Measurements from ENCODE around the gene APOBEC2. TPM values are rescaled to one million over a fixed set of nuclear protein-coding genes. Genes with fewer than 3 reads are reported as not detected.

Gene APOBEC2
- polyA plus RNA-seq, 1 donor (not counting 4 experiments of a cell fraction or from before 2014, with no cell fraction given) = 0.05 TPM

DNA sequence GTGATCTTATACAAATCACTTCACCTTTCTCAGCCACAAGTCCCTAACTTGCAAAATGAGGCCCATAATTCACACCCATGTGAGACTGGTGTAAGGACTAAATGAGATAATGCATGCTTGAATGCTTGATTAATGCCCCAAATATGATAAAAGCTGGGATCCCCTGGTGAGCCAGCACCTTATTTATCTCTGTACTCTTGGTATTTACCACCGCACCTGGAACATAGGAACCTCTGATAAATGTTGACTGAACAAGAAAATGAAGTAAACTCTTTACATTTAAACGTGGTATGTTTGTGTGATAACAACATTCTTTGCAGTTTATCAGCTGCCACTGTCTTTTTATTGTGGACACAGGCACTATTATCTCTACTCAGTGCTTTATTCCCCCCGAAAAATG lies 2.5 kb upstream of the APOBEC2 start:
- Histone ChIP-seq H3K9me3 (ENCODE audit: control insufficient read depth, low read depth, low read length) (no peaks in the 10 kb centered on the region), H3K4me2 (ENCODE audit: control insufficient read depth, extremely low read depth, insufficient read depth, low read depth, low read length) (no peak overlapping the region), H3K36me3 (ENCODE audit: control insufficient read depth in 2 of 2, extremely low read depth in 1 of 2, insufficient read depth in 2 of 2, low read length in 2 of 2) (no peaks in the 10 kb centered on the region), H3K79me2 (ENCODE audit: control insufficient read depth, insufficient read depth, low read length) (no peaks in the 10 kb centered on the region), H3K27me3 (ENCODE audit: control insufficient read depth, extremely low read depth, insufficient read depth, low read length) (no peaks in the 10 kb centered on the region), H2AFZ (ENCODE audit: control insufficient read depth, low read length) (no peak overlapping the region), H3K27ac (ENCODE audit: control insufficient read depth, insufficient read depth, low read length) (no peak overlapping the region), H3K9ac (ENCODE audit: control insufficient read depth, extremely low read depth, insufficient read depth, low read length) (no peak overlapping the region), H3K4me3 (ENCODE audit: control insufficient read depth in 2 of 3, extremely low read depth in 1 of 3, insufficient read depth in 2 of 3, low read depth in 1 of 3, low read length in 3 of 3) (no peak overlapping the region), H3K9me1 (ENCODE audit: control insufficient read depth, extremely low read depth, insufficient read depth, low read length) (no peaks in the 10 kb centered on the region), H4K20me1 (ENCODE audit: control insufficient read depth, extremely low read depth, insufficient read depth, low read length) (no peaks in the 10 kb centered on the region), H3K4me1 (ENCODE audit: control insufficient read depth, extremely low read depth, insufficient read depth, low read length) (peaks cover 14% of the 10 kb centered on the region)
- dilution Hi-C loops (cut with MboI; ENCODE audit: extremely low pct_ligation_motif_present, low sequenced_read_pairs) = no loop called here
- TF ChIP-seq CTCF (optimal IDR thresholded peaks at IDR 0.05 in 1 of 3, IDR thresholded peaks at IDR 0.05 in 1 of 3, conservative IDR thresholded peaks at IDR 0.05 in 1 of 3; ENCODE audit: extremely low read depth in 1 of 3, insufficient read depth in 2 of 3, low read length in 3 of 3) = no peak
- no peak for TF ChIP-seq EZH2 (IDR thresholded peaks at IDR 0.05; ENCODE audit: low read length)
- FAIRE-seq (no peak), DNase-seq (ENCODE audit: low read depth, low spot score) (no peak)

DNA sequence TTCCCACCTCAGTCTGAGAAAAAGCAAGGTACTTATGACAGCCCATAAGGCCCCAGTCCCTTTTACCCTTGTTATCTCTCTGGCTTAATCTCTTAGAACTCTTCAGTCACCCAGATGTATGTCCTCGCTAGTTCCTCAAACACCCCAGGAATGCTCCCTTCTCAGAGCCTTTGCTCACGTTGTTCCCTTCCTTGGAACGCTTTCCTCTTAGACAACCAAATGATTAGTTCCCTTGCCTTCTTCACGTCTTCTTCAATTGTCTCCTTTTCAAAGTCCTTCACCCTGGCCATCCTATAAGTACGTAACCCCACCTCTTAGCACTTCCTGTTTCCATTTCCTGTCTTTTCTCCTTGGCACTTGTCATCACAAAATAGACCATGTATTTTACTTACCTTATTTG lies 1.1 kb upstream of the APOBEC2 start:
- Histone ChIP-seq H4K20me1 (ENCODE audit: control insufficient read depth, extremely low read depth, insufficient read depth, low read length) (no peaks in the 10 kb centered on the region), H3K4me2 (ENCODE audit: control insufficient read depth, extremely low read depth, insufficient read depth, low read depth, low read length) (no peak overlapping the region), H3K4me3 (ENCODE audit: control insufficient read depth in 2 of 3, extremely low read depth in 1 of 3, insufficient read depth in 2 of 3, low read depth in 1 of 3, low read length in 3 of 3) (no peak overlapping the region), H3K4me1 (ENCODE audit: control insufficient read depth, extremely low read depth, insufficient read depth, low read length) (peaks cover 14% of the 10 kb centered on the region), H2AFZ (ENCODE audit: control insufficient read depth, low read length) (no peak overlapping the region), H3K36me3 (ENCODE audit: control insufficient read depth in 2 of 2, extremely low read depth in 1 of 2, insufficient read depth in 2 of 2, low read length in 2 of 2) (no peaks in the 10 kb centered on the region), H3K9ac (ENCODE audit: control insufficient read depth, extremely low read depth, insufficient read depth, low read length) (no peak overlapping the region), H3K9me1 (ENCODE audit: control insufficient read depth, extremely low read depth, insufficient read depth, low read length) (no peaks in the 10 kb centered on the region), H3K27ac (ENCODE audit: control insufficient read depth, insufficient read depth, low read length) (no peak overlapping the region), H3K79me2 (ENCODE audit: control insufficient read depth, insufficient read depth, low read length) (no peaks in the 10 kb centered on the region), H3K9me3 (ENCODE audit: control insufficient read depth, low read depth, low read length) (no peaks in the 10 kb centered on the region), H3K27me3 (ENCODE audit: control insufficient read depth, extremely low read depth, insufficient read depth, low read length) (no peaks in the 10 kb centered on the region)
- no peak for FAIRE-seq
- TF ChIP-seq EZH2 (IDR thresholded peaks at IDR 0.05; ENCODE audit: low read length) (no peak), CTCF (optimal IDR thresholded peaks at IDR 0.05 in 1 of 3, IDR thresholded peaks at IDR 0.05 in 1 of 3, conservative IDR thresholded peaks at IDR 0.05 in 1 of 3; ENCODE audit: extremely low read depth in 1 of 3, insufficient read depth in 2 of 3, low read length in 3 of 3) (no peak)
- no peak for DNase-seq (ENCODE audit: low read depth, low spot score)
- dilution Hi-C loops (cut with MboI; ENCODE audit: extremely low pct_ligation_motif_present, low sequenced_read_pairs) = no loop called here
